HG03521 (cell line): ENCODE data around the gene TKFC.

Source experiments
- ATAC-seq: cut with Tn5 transposase; IDR thresholded peaks from one replicate; pipeline ENCODE4 v1.9.1; 2021; ENCODE audit warnings: mild to moderate bottlenecking, moderate library complexity; ENCODE audit not compliant: unreplicated experiment

The TKFC gene

DNA sequence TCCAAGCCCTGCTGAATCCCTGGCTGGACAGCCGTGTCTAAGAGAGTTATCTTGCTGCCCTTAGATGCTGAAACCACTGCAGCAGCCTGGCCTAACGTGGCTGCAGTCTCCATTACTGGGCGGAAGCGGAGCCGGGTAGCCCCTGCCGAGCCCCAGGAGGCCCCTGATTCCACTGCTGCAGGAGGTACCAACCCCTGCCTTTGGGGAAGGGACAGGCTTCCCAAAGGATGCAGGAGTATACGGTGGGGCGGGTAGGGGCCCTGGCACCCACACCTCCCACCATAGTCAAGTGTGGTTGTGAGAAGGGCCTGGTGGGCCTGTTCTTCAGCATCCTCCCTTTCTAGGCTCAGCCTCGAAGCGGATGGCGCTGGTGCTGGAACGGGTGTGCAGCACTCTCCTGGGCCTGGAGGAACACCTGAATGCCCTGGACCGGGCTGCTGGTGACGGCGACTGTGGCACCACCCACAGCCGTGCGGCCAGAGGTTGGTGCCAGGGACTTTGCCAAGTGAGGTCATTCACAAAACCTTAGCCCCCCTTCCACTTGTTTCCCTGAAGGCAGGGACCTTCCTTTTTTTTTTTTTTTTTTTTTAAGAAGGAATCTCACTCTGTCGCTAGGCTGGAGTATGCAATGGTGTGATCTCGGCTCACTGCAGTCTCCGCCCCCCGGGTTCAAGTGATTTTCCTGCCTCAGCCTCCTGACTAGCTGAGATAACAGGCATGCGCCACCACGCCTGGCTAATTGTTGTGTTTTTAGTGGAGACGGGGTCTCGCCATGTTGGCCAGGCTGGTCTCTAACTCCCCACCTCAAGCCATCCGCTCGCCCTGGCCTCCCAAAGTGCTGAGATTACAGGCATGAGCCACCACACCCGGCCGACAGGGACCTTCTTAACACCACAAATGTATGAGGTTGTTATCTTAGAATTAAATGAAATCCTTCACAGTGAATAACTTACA is 11.0 kb downstream of the TKFC start:
- no peak for ATAC-seq

- no peak for ATAC-seq
Observed at GRCh38 chr11:61345170-61345610, 12.2 kb downstream of the TKFC start.

DNA sequence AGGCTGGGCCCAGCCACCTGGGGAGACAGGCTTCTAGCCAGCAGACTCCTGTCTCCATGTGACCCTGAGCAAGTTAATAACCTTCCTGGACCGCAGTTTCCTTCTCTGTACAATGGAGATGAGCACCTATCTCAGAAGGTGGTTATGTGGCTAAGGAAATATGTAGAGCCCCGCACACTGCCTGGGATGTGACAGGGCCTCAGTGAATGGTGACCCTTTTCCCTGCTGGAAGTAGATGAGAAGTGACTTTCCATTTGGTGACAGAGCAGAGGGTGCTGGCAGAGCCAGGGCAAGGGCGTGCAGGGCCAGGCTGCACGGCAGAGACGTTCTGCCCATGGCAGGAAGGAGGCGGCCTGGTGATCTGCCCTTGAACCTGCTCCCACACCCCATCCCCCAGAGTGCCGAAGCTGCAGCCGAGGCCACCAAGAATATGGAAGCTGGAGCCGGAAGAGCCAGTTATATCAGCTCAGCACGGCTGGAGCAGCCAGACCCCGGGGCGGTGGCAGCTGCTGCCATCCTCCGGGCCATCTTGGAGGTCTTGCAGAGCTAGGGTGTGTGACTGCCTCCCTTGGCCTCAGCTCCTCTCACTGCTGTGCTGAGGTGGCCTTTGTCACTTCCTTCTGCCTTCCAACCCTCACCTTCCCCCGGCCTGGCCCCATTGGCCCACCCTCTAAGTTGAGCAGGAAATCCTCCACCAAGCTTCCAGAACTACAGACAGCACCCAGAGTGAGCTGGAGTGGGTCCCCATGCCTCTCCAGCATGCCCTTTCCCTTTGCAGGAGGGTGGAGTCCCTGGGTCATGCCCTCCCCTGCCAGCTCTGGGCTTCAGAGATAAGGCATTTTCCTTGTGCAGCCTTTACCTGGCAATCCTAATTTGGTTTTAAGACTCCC is 13.2 kb downstream of the TKFC start:
- no peak for ATAC-seq

GRCh38 chr11:61347916-61348461 is 15.0 kb downstream of the TKFC start:
- ATAC-seq = no peak

GRCh38 chr11:61349189-61349751 is 16.2 kb downstream of the TKFC start:
- no peak for ATAC-seq

DNA sequence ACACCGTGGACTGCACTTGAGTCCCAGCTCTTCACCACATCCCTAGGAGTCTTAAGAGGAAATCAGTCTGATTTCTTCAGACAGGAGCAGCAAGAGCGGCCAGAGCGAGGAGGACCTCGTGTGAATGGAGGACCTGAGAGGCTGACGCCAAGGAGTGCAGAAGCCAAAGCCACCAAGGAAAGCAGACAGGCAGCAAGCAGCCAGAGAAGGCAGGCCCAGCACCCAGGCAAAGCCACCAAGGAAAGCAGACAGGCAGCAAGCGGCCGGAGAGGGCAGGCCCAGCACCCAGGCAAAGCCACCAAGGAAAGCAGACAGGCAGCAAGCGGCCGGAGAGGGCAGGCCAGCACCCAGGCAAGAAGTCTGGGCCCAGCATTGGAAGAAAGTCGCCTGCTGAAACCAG is 16.9 kb downstream of the TKFC start:
- no peak for ATAC-seq

- ATAC-seq = no peak
Observed at GRCh38 chr11:61350336-61350735, 17.3 kb downstream of the TKFC start.

DNA sequence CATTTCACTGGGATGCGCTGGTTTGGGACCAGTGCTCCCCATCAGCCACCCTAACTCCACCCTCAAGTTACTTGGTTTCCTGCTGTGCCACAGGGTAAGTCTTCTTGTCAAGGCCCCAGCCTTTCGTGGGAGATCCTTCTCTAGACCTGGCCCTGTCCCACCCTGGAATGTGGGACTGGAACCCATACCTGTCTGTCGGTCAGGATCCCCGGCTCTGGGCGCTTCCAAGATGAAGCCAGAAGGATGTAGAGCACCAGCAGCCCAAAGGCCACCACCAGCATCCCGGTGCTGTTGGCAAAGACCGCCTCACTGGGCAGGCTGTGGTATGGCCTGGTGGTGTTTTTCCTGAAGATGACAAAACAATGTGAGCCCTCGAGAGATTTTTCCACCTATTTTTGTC is 17.8 kb downstream of the TKFC start:
- ATAC-seq = no peak

DNA sequence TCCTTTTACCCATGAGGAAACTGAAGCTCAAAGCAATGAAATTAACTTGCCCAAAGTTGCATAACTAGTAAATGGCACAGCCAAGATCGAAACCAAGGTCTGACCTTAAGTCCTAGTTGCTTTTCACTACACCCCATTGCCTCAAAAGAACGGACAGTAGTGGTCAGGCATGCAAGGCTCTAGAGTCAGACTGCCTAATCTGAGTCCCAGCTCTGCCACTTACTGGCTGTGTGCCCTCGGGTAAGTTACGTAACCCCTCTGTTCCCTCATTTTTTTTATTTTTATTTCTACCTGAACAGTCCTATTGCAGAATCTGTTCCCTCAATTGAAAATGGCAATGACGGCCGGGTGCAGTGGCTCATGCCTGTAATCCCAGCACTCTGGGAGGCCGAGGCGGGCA is 19.0 kb downstream of the TKFC start:
- ATAC-seq = no peak

- no peak for ATAC-seq
Observed at GRCh38 chr11:61353131-61354067, 20.4 kb downstream of the TKFC start.

DNA sequence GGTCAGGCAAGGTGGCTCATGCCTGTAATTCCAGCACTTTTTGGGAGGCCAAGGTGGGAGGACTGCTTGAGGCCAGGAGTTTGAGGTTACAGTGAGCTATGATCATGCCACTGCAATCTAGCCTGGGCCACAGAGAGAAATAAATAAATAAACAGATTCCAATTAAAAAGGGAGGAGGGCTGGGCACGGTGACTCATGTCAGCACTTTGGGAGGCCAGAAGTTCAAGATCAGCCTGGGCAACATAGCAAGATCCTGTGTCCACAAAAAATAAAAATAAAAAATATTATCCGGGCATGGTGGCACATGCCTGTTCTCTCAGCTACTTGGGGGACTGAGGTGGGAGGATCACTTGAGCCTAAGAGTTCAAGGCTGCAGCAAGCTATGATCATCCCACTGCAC is 21.2 kb downstream of the TKFC start:
- no peak for ATAC-seq

DNA sequence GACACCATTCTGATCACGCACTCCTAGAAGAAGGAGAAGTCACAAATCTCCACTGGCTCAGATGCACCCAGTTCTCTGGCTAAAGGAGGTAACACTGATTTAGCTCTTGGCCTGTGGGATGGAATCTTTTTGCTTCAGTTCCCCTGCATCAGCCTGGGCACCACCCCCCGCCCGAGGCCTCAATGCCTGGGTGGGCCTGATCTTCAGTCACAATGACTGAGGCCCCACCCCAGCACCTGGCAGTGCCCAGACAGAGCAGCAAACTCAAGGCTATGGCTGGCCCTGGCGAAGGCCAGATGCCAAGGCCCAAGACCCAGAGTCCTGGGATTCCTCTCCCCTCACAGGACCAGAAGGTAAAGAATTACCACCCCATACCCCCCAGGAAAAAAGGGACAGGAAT is 23.7 kb downstream of the TKFC start:
- no peak for ATAC-seq

- peak; percentile 29 for ATAC-seq
Observed at GRCh38 chr11:61357233-61357893, 24.3 kb downstream of the TKFC start.

DNA sequence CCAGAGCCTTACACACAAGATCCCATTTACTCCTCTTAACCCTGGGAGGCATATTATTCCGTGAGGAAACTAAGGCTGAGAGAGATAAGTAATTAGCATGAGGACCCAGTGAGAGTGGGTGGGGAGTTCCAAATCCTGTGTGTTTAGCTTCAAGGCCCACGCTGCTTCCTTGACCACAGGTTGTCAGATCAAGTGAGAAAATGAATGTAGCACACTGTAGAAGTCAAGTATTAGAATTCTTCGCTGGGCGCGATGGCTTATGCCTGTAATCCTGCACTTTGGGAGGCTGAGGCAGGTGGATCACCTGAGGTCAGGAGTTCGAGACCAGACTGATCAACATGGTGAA is 24.8 kb downstream of the TKFC start:
- ATAC-seq = no peak

GRCh38 chr11:61358566-61358965 is 25.5 kb downstream of the TKFC start:
- ATAC-seq = no peak

GRCh38 chr11:61359516-61359915 is 26.5 kb downstream of the TKFC start:
- ATAC-seq = no peak

GRCh38 chr11:61361237-61361740 is 28.3 kb downstream of the TKFC start:
- ATAC-seq = no peak

GRCh38 chr11:61361741-61362541 is 28.9 kb downstream of the TKFC start, which contains the start of the genes CYB561A3 and TMEM138:
TSS of gene CYB561A3 (minus strand) at chr11:61361882. CDS start at chr11:61356713, 5,169 bp downstream.
TSS of gene TMEM138 (plus strand) at chr11:61362374. CDS start at chr11:61364391, 2,017 bp downstream.
- peak; percentile 87 for ATAC-seq
